ENCODE results near the gene JRKL.
"Not testable (repeated sequence)": the region's sequence is repeated elsewhere in the genome, so short reads cannot be mapped to it uniquely, and the experiment has no call there.

The JRKL gene

GRCh38 chr11:96432654-96433053 is 42.8 kb downstream of the JRKL start:
- H3K4me1 Mint-ChIP-seq, H3K27ac Mint-ChIP-seq, H3K4me3 Mint-ChIP-seq, ATAC-seq, H3K36me3 Mint-ChIP-seq, H3K9me3 Mint-ChIP-seq: not testable (repeated sequence)
- peaks cover 35% of the 10 kb centered on the region for H3K27me3 Mint-ChIP-seq
